Activated effector memory CD4-positive, alpha-beta T cell treated with Interleukin-2 at 50 U/mL for 16 hours (primary cell): ENCODE results near the gene SNIP1.
"Not testable (repeated sequence)": the region's sequence is repeated elsewhere in the genome, so short reads cannot be mapped to it uniquely, and the experiment has no call there.

ENCODE experiments used
- DNase-seq: peaks from one replicate; pipeline ENCODE4 v3.0.0-alpha.2; 2020

SNIP1 gene, protein sequence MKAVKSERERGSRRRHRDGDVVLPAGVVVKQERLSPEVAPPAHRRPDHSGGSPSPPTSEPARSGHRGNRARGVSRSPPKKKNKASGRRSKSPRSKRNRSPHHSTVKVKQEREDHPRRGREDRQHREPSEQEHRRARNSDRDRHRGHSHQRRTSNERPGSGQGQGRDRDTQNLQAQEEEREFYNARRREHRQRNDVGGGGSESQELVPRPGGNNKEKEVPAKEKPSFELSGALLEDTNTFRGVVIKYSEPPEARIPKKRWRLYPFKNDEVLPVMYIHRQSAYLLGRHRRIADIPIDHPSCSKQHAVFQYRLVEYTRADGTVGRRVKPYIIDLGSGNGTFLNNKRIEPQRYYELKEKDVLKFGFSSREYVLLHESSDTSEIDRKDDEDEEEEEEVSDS

DNA sequence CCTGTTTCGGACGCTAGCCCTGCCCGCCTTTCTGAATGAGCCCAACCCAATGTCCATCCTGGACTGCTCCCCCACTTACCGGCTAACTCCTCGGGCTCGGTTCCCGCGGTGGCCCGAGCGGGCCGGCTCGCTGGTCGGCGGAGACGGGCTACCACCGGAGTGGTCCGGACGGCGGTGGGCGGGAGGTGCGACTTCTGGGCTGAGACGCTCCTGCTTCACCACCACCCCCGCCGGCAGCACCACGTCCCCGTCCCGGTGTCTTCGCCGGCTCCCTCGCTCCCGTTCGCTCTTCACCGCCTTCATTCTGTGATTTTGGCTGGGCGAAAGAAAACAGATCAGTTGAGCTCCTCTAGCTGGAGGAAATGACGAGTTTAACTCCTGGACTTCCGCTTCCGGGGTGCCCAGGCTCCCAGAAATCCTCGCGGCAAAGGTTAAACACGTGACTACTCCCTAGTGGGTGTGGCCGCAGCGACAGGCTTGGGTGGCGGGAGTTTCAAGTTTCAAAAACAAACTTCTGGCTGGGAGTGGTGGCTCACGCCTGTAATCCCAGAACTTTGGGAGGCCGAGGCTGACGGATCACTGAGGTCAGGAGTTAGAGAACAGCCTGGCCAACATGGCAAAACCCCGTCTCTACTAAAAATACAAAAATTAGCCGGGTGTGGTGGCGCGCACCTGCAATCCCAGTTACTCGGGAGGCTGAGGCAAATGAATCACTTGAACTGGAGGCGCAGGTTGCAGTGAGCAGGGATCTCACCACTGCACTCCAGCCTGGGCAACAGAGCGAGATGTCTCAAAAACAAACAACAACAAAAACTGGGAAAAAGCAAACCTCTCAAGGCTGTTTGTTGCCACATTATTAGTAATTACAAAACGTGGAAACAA, at the start of gene SNIP1:
TSS of gene SNIP1 (minus strand) at position 367 of the 882 bp plus-strand sequence. CDS start at position 303, 64 bp downstream.
- DNase-seq = peak; percentile 89

DNA sequence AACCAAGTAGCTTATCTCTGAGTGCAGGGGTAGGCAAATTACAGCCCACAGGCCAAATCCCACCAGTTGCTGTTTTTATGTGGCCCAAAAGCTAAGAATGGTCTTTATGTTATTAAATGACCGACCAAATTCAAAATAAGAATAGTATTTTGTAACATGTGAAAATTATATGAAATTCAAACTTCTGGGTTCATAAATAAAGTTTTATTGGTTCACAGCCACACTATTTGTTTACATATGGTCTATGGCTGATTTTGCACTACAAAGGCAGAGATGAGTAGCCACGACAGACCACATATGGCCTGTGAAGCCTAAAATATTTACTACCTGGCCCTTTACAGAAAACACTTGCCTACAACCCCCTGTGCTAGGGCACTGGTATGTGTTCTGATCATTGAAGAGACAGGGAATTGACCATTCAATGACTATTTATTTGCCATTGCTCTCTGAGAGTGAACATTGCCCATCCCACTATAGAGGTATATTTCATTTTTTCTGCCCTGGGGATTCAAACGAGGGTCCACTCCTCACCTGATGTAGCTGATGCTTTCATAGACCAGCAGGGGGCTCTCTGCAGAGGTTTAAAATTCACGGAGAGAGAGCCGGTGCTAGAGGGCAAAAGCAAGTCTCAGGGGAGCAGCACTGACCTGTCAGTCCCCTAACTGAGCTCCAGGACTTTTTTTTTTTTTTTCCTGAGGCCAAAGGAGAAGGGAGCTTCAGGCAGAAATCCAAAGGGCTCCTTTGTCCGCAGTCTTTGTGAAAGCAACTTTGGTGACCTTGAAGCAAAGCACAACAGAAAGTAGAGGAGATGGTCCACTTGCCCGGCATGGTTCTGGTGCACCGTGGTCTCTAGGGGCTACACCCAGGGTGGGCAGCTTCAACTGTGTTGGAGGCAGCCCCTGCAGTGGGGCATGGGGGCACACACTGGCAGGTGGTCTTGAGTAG, 48.9 kb upstream of the SNIP1 start:
- peak; percentile 14 for DNase-seq

DNA sequence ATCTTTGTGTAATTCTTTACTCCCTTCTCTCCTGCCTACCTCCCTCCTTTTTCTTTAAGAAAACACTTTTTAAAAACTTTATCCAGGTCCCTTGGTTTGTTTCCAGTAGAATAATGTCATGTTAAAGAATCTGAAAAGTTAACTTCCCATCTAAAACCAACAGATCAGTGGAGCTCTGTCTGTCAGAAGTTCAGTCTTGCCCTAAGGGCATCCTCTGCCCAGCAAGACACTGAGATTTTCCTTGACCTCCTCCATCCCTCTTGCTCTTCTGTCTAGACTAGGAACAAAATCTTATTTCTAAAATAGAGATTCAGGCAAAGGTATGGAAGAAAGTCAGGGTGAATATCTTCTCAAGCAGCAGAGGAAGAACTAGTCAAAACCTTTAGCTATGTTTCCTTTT, 47.3 kb upstream of the SNIP1 start:
- no peak for DNase-seq

DNA sequence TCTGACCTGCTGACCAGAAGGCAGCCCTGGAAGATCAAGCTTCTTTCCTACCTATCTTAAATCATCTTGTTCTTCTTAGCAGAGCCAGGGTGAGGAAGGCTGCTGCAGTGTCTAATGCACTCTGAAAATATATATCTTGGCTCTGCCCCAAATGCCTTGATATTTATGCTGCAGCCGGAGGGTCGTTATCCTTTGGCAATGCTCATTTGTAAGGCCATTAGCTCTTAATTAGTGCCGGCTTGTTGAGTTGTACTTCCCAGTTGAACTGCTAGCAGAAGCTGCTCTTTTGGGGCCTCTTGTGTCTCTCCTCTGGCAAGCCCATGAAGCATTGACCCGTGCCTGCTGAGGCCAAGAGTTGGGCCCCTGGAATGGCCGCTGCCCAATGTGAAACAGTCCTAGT, 45.8 kb upstream of the SNIP1 start:
- no peak for DNase-seq

DNA sequence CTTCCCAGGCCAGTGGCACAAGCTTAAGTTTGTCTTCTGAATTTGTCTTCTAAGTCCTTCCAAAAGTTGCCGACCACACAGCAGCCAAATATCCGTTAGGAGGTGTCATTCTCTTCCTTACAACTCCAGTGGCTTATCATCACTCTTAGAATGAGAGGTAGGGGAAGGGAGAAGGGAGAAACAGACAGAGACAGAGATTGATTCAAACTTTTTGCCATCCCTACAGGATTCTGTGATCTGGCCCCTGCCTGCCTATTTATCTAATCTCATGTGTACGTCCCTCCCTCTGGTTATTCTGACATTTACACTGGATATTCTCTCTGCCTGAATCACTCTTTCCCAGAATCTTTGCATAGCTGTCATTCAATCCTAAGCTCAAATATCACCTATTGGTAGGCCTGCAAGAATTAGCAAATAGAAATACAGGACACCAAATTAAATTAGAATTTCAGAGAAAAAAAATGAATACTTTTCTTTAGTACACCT, 42.1 kb upstream of the SNIP1 start:
- no peak for DNase-seq

DNA sequence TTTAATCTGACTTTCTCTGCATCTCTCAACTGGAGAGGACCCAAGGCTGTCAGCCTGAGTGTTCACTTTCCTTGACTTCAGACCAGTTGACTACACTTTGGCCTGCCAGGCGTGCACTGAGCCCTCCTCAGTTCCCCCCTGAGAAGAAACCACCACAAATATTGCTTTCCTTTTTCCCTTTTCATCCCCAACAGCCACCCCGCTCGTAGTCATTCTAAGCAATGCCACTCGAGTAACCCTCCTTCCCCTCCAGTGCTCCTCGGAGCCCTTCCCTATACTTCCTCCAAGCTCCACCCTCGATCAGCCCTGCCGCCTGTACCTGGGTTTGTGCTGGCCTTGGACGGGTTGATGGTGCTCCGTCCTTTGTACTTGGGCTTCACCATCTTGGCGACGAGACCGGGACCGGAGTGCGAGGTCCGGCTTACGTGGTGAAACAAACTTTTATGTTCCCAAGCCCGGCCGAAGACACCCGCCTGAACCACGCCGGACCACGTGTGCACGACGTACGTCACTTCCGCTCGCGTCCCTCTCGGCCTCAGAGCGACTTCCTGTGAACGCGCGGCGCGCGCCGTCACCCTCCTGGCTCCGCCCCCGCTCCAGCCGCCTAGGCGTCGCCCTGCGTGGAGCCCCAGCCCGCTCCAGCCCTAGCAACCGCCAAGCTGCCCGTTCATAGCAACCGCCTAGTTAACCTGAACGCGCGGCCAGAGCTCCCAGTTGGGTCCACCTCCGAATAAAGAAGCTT, 41.5 kb upstream of the SNIP1 start, which contains the start of gene GNL2:
TSS of gene GNL2 (minus strand) at position 498 of the 742 bp plus-strand sequence. CDS start at position 383, 115 bp downstream.
- peak; percentile 93 for DNase-seq

DNA sequence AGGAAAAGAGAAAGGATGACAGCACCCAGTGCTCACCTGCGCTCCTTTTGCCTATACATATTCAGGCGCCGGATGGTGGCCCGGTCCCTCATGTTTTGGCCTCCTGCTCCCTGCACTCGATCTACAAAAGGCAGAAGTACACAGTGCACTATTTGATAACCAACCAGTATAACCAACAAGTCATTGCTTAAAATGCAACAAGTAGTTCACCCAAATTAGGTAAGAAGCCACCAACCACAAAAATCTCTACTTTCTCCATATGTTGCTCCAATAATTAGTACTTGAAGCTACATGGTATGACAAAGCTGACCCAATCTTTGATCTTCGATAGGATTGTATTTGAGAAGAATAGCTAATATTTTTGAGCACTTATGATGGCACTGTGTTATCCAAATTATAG, 39.6 kb upstream of the SNIP1 start:
- DNase-seq = no peak

DNA sequence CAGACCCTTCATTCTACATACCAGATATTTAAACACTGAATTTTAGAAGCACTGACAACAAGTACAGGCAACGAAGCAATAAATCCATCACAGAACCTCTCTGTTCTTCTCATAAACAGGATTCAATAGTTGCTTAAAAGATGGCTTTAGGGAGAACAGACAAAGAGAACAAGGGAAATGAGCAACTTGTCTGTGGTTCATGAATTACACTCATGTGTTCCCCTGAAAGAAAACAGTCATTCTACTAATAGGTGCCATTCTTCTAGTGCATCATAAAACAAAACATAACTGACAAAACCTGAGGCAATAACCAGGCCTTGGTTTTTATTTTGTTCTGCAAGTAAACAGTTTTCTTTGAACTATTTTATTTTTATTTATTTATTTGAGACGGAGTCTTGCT, 34.8 kb upstream of the SNIP1 start:
- DNase-seq = no peak

DNA sequence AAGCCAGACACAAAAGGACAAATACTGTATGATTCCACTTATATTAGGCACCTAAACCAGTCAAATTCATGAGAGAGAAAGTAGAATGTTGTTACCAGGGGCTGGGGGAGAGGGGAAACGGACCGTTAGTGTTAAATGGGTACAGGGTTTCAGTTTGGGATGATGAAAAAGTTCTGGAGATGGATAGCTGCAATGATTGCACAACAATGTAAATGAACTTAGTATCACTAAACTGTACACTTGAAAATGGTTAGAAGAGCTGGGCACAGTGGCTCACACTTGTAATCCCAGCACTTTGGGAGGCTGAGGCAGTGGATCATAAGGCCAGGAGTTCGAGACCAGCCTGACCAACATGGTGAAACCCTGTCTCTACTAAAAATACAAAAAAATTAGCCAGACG, 30.5 kb upstream of the SNIP1 start:
- DNase-seq = not testable (repeated sequence)

DNA sequence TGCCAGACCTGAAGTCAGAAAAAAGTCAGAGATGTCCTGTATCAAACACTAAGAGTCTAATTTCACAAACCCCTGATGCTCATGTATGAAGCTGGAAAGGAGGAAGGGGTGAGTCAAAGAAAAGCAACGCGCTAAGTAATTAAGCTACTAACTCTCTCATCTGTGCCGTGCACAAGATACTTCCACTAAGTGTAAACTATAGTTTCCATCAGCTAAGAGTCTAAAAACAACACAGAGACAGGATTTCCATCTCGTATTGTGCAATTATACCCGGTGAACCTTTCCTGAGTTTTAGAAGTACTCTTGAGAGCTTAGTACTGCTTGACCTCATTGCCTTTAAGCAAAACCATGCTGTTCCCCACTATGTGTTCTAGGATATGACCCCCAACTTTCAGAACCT, 21.6 kb upstream of the SNIP1 start:
- DNase-seq = no peak

DNA sequence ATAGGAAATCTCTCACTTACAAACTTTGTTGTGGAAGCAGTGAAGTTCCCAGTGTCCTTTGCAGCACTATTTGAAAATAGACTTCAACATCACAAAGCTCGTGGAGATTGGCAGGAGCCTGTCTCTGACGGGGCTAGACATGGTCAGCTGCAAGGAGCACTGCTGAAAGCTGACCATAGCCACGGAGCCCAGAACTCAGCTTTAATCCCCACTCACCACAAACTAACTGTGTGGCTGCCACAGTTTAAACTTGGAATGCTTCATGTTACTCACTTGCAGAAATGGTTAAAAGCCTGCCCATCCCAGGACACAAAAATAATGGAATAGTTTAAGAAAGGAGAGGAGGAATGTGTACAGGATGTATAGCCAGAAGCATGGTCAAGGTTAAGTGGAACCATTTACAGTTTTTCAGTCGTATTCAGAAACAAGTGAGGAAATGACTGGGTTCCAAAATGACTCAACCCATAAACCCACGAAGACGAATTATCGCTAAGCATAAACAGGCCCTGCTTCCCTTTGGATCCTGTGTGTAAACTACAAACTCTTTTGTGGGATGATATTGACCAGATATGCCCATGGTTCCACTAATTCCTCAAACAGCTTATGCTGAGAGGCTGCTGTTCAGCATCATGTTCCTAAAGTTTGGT, 20.9 kb upstream of the SNIP1 start:
- DNase-seq = no peak

DNA sequence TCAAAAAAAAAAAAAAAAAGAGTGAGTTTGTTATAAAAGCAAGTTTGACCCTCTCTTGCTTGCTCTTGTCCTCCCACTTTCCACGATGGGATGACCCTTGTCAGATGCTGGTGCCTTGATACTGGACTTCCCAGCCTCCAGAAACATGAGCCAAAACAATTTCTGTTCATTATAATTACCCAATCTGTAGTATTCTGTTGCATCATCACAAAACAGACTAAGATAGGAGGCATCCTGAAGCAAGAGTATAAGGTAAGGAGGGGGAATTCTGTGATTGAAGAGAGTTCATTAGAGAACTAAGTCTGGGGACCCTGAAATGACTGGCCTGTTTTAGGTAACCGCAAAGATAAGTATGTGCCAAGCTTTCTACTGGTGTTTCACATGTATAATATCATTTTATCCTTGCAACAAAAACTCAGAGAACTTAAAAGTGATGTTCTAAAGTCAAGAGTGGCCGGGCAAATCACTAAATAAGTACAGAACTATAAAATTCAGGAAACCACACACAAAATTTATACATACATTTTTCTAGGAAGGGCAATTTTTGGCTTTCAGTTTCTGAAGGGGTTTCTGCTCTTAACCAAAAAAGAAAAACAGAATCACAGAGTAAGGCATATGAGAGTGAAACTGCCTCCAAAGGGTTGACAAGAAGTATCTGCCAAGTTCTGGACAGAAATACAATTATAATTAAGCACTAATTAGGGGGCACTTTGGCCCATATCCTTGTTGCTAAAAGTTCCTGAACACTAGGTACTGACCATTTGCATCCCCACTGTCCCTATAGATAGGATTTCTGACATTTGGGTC, 16.6 kb upstream of the SNIP1 start:
- no peak for DNase-seq

DNA sequence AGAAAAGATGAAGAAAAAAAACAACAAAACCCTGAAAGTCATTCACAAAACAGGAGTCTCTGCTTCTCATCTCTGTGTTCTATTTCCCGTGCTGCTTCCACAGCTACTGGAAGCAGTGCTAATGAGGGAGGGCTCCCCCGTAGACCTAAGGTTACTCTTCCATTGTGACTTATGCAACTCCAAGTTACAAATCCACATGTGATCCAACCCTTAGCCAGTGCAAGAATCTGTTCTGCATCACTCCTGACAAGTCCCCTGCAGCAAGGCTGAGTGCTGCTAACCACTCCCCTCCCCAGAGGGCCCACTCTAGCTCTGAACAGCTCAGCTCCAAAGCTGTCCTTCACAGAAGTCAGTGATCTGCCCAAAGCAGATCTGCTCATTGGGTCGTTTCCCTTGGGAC, 12.9 kb upstream of the SNIP1 start:
- no peak for DNase-seq

DNA sequence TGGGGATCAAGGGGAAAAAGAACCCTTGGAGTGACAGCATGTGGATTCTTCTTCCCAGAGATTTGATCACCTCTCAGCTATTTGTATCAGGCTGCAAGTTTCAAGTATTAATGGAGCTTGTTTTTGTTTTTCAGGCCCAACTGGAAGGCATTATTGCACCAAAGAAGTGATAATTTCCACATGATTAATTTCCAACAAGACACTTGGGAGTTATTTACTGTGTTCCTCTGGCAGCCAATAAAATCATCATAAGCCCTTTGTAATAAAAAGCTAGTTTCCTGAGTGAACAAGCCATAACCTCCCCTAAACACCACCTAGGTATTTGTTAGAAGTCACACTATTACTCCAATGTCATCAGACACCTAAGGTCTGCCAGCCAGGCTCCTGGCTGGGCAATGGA, 10.8 kb upstream of the SNIP1 start:
- no peak for DNase-seq

DNA sequence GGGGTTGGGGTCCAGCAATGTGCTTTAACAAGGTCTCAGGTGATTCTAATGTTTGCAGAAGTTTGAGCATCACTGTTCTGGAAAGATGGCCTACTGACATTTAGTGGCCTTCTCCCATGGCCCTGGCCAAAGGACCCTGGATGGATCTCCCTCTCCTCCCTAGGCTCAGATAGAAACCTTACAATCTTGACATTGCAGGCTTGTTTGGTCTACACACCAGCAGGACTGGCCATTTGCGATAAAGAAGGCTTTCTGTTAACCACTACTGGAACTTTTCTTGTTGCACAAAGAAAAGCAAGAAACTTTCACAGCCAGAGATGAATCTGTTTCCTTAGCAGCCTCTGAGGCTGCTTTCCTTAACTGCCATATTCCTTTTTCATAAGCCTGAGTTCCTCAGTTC, 8.9 kb upstream of the SNIP1 start:
- no peak for DNase-seq

DNA sequence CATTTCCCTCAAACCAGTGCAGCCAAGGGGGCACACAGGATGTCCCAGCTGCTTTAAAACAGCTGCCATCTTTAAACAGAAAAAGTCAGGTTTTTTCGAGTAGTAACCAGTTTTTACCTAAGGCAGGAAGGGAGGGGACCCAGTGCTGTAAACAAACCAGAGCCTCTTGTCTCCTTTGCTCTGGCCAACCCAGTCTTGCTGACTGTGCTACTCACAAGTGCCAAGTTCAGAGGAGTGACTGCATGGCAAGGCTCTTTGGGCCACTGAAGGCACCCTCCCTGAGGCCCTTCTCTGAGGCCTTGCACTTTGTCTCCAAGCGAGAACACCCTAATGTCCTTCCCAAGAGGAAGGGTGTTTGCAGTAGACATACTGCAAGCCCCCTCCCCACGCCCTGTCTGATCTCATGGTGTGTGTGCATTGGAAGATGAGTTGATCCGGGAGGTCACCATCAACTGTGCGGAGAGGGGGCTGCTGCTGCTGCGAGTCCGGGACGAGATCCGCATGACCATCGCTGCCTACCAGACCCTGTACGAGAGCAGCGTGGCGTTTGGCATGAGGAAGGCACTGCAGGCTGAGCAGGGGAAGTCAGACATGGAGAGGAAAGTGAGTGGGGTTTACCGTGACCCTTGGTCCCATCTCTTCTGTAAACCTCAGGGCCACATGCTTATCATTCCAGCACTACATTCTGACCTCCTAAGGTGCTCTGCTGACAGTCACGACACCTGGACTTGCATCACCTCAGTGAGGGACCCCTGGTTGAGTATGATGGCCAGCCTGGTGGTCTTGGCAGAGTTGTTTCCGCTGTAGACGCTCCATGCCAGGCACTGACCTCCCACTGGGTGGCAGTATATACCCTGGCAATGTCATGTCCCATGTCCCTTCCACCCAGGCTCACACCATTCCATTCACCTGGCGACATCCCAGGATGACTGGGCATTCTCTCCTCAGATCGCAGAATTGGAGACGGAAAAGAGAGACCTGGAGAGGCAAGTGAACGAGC, 7.3 kb upstream of the SNIP1 start:
- DNase-seq = no peak

DNA sequence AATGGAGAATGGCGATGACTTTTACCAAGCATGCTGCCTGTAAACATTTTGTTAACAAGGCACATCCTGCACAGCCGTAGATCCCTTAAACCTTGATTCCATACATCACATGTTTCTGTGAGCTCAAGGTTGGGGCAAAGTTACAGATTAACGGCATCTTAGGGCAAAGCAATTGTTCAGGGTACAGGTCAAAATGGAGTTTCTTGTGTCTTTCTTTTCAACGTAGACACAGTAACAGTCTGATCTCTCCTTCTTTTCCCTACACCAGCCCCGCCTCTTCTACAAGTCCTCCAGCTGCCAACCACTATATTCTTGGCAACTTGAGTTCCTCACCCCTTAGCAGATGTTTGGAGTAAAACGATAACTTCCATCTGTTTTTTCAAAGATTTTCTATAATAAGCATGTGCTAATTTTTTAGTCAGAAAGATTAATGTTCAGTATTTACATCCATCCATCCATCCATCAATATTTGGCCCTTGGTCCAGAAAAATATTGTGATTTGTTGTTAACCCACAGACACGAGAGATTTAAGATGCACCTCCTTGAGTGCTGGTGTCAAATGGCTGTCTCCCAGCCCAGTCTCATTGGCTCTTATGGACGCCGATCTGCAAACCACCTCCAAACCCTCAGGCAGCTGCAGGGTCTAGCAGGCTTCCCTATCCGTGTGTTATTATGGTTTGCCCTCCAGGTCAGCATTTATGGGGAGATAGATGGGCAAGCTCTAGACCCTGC, 6.5 kb upstream of the SNIP1 start:
- DNase-seq = no peak

DNA sequence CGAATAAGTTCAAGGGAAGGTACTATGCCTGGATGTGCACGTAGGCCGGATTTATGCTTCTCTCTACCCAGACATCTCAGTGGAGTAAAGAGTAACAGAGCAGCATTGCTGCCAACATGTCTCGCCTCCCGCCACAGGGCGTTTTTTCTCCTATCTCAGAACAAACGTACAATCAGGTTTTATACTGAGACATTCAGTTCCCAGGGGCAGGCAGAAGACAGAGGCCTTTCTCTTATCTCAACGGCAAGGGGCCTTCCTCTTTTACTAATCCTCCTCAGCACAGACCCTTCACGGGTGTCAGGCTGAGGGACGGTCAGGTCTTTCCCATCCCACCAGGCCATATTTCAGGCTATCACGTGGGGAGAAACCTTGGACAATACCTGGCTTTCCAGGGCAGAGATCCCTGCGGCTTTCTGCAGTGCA, 5.9 kb upstream of the SNIP1 start:
- not testable (repeated sequence) for DNase-seq
